HG03196 (cell line): ENCODE results near the gene PROX1.
"Not testable (repeated sequence)": the region's sequence is repeated elsewhere in the genome, so short reads cannot be mapped to it uniquely, and the experiment has no call there.

Source experiments
- ATAC-seq: cut with Tn5 transposase; IDR thresholded peaks from one replicate; pipeline ENCODE4 v1.9.1; 2021; ENCODE audit not compliant: unreplicated experiment

The PROX1 gene

GRCh38 chr1:214067397-214067796 lies 79.6 kb downstream of the PROX1 start:
- ATAC-seq: no peak

DNA sequence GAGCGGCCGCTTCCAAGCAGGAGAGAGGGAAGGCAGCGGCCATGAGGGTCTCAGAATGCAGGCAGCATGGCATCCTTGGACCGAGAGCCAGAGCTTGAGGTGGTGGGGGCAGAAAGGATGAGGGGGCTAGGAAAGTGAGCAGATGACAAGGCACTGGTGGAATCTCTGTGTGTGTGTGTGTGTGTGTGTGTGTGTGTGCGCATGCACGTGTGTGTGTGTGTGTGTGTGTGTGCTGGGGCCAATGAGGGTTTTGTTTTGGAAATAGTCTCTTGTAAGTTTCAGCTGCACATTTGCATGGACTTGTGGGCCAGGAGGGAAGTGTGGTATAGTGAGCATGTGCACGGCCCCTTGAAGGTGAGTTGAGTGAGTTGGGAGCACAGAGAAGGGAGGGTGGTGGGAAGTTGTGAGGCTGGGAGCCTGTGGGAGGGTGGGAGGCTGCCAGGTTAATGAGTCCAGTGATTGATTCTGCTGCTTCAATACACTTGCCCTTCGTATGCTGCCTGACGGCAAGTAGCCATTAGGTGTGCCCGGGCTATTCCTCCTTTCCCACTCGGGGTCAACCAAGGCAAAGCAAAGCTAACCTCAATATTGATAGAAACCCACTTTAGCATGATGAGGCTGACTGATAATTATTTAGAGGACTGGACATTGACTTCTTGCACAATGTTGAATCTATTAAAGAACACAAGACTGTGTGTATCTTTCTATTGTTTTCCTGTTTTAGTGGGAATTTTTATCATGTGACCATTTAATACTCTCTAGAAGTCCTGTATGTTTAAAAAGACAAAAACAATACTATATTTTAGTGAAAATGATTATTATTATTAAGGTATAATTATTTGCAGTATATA lies 80.3 kb downstream of the PROX1 start:
- ATAC-seq: no peak

DNA sequence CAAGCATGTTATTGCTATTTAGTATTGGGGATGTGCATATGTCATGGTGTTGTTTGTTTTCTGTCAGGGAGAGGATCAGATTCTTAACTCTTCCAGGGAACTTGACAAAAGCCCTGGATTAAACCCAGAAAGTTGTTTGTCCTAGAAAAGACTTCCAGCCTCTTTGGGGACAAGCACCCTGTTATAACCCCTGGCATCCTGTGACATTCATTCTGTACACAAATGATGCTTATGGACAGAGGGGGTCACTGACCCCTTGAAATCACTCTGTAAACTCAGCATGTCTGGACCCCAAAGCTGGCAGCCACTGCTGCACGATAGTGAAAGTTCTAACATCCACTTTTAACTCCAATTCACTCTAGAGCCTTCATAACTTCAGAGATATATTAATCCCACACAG lies 81.2 kb downstream of the PROX1 start:
- ATAC-seq: no peak

DNA sequence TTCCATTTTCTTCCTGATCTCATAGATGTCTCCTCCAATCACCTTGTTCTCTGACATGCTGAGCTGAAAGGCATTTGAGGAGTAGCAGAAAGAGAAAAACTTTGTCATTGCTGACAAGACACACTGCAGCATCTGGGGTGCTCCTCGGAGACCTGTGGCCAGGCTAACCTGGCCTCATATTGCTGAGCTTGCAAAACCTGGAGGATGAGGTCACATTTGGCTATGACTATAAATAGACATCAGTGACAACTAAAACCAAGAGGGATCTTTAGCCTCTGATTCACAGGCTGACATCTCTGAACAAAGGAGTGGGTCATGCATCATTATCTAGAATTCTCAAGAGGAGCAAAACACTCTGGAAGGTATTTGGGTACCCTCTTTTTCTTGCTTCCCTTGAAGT lies 83.7 kb downstream of the PROX1 start:
- no peak for ATAC-seq

DNA sequence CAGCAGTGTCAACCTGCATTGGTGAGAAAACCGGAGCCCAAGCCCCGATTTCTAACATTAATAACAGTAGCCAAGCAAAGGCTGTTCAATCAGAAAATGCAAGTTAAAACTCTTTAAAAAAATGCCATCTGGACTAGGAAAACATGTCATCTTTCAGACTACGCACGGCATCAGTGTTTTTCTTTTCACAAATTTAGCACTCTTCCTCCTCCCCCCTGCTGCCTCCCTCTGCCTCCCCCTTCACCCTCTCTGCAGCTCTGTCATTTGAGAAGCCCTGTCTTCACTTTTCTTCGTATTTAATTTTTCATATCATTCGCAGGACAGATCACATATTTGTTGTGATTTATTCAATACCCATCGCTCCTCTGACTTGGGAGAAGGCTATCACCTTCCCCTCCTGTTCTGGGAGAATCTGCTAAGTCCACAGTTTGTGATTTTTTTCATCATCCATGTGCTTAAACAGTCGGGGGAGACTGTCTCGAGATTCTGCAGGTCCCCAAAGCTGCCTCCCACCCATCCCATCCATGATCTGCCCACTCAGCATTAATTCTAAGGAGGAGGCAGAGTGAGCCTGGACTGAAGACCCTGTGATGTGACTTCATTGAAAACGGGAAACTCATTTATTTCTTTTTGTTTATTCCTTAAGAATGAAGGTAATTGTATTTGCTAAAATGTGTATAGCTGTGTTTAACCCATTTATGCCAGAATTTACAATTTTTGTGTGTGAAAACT lies 84.8 kb downstream of the PROX1 start:
- ATAC-seq: no peak

GRCh38 chr1:214074477-214074876 lies 86.7 kb downstream of the PROX1 start:
- no peak for ATAC-seq

DNA sequence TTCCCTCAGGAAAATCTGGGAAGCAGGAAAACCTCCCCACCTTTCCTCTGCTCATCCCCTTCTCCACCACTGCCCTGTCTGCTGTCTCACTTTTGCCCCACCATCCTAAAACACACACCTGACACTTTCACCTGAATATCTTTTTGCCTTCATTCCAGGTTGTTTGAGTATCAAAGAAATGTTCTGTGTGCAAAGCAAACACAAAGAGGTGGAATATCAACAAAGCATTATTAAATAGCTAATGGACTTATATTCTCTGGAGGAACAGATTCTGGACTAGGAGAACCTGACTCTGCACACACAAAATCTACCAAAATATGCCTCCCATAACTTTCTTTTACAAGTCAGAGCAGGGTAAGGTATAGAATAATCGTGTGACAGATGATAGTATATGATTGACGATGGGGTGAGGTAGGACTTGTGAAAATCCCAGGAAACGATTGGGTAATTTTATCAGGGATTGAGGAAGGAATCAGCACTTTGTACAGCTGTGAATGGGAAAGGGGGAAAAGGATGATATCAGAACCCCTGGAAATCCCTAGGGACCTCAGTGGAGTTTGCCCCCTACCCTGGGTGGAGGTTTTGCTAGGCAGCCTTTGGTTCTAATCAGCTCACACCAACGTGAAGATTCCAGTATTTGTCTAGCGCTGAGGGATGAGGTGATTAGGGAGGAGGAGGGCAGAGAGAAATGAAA lies 87.7 kb downstream of the PROX1 start:
- no peak for ATAC-seq

GRCh38 chr1:214075999-214076707 lies 88.4 kb downstream of the PROX1 start:
- ATAC-seq: no peak

DNA sequence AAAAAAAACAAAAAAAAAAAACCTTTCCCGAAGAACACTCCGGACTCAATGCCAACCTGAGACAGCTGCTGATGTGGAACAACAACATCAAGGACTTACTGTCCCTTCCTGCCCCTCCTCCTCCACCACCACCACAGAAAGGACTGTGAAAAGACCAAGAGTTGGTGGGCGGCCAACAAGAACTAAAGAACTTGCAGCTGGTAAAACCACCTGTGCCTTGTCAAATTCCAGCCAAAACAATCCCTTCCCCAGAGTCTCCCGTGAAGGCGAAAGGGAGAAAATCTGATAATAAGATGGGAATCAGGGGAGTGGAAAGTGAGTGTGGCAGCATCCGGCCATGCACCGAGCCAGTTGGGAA lies 88.9 kb downstream of the PROX1 start:
- no peak for ATAC-seq

DNA sequence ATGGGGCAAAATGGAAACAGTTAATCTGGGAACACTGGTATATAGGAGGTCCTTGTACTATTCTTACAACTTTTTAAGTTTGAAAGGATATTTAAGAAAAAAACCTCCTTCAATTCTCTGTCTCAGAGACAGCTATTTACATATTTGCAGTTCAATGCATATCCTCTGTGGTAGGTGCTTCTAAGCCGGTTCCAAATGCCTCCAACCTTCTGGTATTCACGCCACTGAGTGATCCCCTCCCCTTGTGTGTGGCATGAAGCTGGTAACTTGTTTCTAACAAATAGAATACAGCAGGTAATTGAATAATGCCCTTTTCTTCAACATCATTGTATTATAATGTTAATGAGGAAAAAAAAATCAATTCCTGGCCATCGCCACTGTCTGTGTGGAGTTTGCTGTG lies 91.2 kb downstream of the PROX1 start:
- ATAC-seq: no peak

DNA sequence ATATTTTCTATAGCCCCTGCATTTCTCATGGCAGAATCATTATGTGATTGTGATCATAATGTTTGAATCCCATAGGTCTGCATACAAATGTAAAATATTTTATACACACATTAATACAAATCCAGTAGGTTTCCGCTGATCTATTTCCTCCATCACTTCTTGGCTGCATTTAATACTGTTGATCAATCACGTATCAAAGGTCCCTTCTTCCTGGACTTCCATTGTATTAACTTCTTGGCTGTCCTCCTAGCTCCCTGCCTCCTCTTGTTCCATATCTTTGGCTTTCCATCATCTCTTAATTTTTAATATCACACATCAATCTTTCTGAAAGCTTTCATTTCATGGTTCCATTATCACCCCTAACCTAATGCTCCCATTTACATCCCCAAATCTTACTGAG lies 97.6 kb downstream of the PROX1 start:
- ATAC-seq: no peak

GRCh38 chr1:214086945-214087344 lies 99.2 kb downstream of the PROX1 start:
- no peak for ATAC-seq

GRCh38 chr1:214089003-214089402 lies 101.2 kb downstream of the PROX1 start:
- not testable (repeated sequence) for ATAC-seq
